WTC11 (cell line): ENCODE measurements around the gene MFGE8. TPM values are rescaled to one million over a fixed set of nuclear protein-coding genes. Genes with fewer than 3 reads are reported as not detected.

Experiments used
- ATAC-seq: fragments of 200-7000 bp; cut with Tn5 transposase; 2 replicates; pipeline ENCODE4 v1.10.0; 2021; ENCODE audit warnings: mild to moderate bottlenecking, moderate library complexity
- CTCF ChIA-PET: fragments of 300-600 bp; sonication (Branson Sonifier 250); formaldehyde crosslinking; loops from one replicate; lab custom pipeline; 2021; ENCODE audit warnings: antibody characterized with exemption; lab: Charles Lee
- POLR2A ChIA-PET: fragments of 350-600 bp; sonication (Branson Sonifier 250); formaldehyde crosslinking; loops from one replicate; lab custom pipeline; 2021; ENCODE audit warnings: antibody characterized with exemption; lab: Charles Lee
- DNase-seq: peaks from one replicate; pipeline ENCODE4 v3.0.0; 2021; ENCODE audit warnings: low spot score
- H3K27ac Mint-ChIP-seq: 2 replicates; pipeline ENCODE4 v1.8.0; 2021; ENCODE audit warnings: mixed read lengths
- H3K27me3 Mint-ChIP-seq: 2 replicates; pipeline ENCODE4 v1.8.0; 2021; ENCODE audit warnings: low read depth, mild to moderate bottlenecking, moderate library complexity, mixed read lengths
- H3K36me3 Mint-ChIP-seq: 2 replicates; pipeline ENCODE4 v1.8.0; 2021; ENCODE audit warnings: mixed read lengths
- H3K4me1 Mint-ChIP-seq: 2 replicates; pipeline ENCODE4 v1.8.0; 2022; ENCODE audit warnings: mixed read lengths
- H3K4me3 Mint-ChIP-seq: 2 replicates; pipeline ENCODE4 v1.8.0; 2021; ENCODE audit warnings: mild to moderate bottlenecking, moderate library complexity, mixed read lengths
- H3K9me3 Mint-ChIP-seq: 2 replicates; pipeline ENCODE4 v1.8.0; 2021; ENCODE audit warnings: mixed read lengths
- ATF1 ChIP-seq: sonication (generic); formaldehyde crosslinking; IDR thresholded peaks from 2 replicates; pipeline ENCODE4 v1.8.1; 2023; ENCODE audit warnings: mild to moderate bottlenecking, moderate library complexity, missing genetic modification reagents
- CBFB ChIP-seq: sonication (generic); formaldehyde crosslinking; IDR thresholded peaks from 2 replicates; pipeline ENCODE4 v1.8.1; 2022; ENCODE audit warnings: mild to moderate bottlenecking, low read depth, missing genetic modification reagents
- ELF4 ChIP-seq: sonication (generic); formaldehyde crosslinking; IDR thresholded peaks from 2 replicates; pipeline ENCODE4 v1.8.1; 2022; ENCODE audit warnings: low read depth, mild to moderate bottlenecking, moderate library complexity, missing genetic modification reagents
- EMX1 ChIP-seq: fragments of 250-450 bp; sonication (Bioruptor Pico); IDR thresholded peaks from 2 replicates; pipeline ENCODE4 v1.8.0; 2021; ENCODE audit warnings: mild to moderate bottlenecking
- ESRRA ChIP-seq: sonication (generic); formaldehyde crosslinking; IDR thresholded peaks from 2 replicates; pipeline ENCODE4 v1.8.1; 2022; ENCODE audit warnings: mild to moderate bottlenecking, missing genetic modification reagents, borderline replicate concordance
- ETV6 ChIP-seq: sonication (generic); formaldehyde crosslinking; IDR thresholded peaks from 2 replicates; pipeline ENCODE4 v1.8.1; 2022; ENCODE audit warnings: mild to moderate bottlenecking, missing genetic modification reagents
- FOXP1 ChIP-seq: sonication (generic); formaldehyde crosslinking; IDR thresholded peaks from 2 replicates; pipeline ENCODE4 v1.8.0; 2022; ENCODE audit warnings: missing genetic modification reagents, mild to moderate bottlenecking, moderate library complexity, borderline replicate concordance
- GRHL2 ChIP-seq: fragments of 250-450 bp; sonication (Bioruptor Pico); IDR thresholded peaks from 2 replicates; pipeline ENCODE4 v1.8.0; 2022; ENCODE audit warnings: mild to moderate bottlenecking, moderate library complexity; ENCODE audit not compliant: insufficient replicate concordance, severe bottlenecking
- IRF2 ChIP-seq: sonication (generic); formaldehyde crosslinking; IDR thresholded peaks from 2 replicates; pipeline ENCODE4 v1.8.0; 2022; ENCODE audit warnings: low read depth, missing genetic modification reagents, borderline replicate concordance
- KAT7 ChIP-seq: sonication (generic); formaldehyde crosslinking; IDR thresholded peaks from 2 replicates; pipeline ENCODE4 v1.8.1; 2023; ENCODE audit warnings: missing genetic modification reagents, mild to moderate bottlenecking, borderline replicate concordance
- MLX ChIP-seq: sonication (generic); formaldehyde crosslinking; IDR thresholded peaks from 2 replicates; pipeline ENCODE4 v1.8.1; 2023; ENCODE audit warnings: mild to moderate bottlenecking, missing genetic modification reagents, moderate library complexity
- MXD4 ChIP-seq: fragments of 250-450 bp; sonication (Bioruptor Pico); IDR thresholded peaks from 2 replicates; pipeline ENCODE4 v1.8.0; 2021; ENCODE audit warnings: mild to moderate bottlenecking, moderate library complexity, borderline replicate concordance
- NFATC4 ChIP-seq: fragments of 250-450 bp; sonication (Bioruptor Pico); IDR thresholded peaks from 2 replicates; pipeline ENCODE4 v1.9.0; 2021; ENCODE audit warnings: mild to moderate bottlenecking
- NFE2L1 ChIP-seq: sonication (generic); formaldehyde crosslinking; IDR thresholded peaks from 2 replicates; pipeline ENCODE4 v1.8.1; 2023; ENCODE audit warnings: missing genetic modification reagents
- NFYB ChIP-seq: sonication (generic); formaldehyde crosslinking; conservative IDR thresholded peaks from 2 replicates; pipeline ENCODE4 v1.8.0; 2022; ENCODE audit warnings: low read depth, missing genetic modification reagents
- PRRX2 ChIP-seq: fragments of 250-450 bp; sonication (Bioruptor Pico); IDR thresholded peaks from 2 replicates; pipeline ENCODE4 v1.8.0; 2021; ENCODE audit warnings: mild to moderate bottlenecking
- RORB ChIP-seq: fragments of 250-450 bp; sonication (Bioruptor Pico); IDR thresholded peaks from 2 replicates; pipeline ENCODE4 v1.9.0; 2021; ENCODE audit warnings: mild to moderate bottlenecking
- SMAD4 ChIP-seq: sonication (generic); formaldehyde crosslinking; IDR thresholded peaks from 2 replicates; pipeline ENCODE4 v1.8.0; 2022; ENCODE audit warnings: mild to moderate bottlenecking, missing genetic modification reagents
- SOX15 ChIP-seq: fragments of 250-450 bp; sonication (Bioruptor Pico); IDR thresholded peaks from 2 replicates; pipeline ENCODE4 v1.9.0; 2021; ENCODE audit warnings: mild to moderate bottlenecking
- TP53 ChIP-seq: sonication (generic); formaldehyde crosslinking; IDR thresholded peaks from 2 replicates; pipeline ENCODE4 v1.8.1; 2023; ENCODE audit warnings: mild to moderate bottlenecking, missing genetic modification reagents
- ZBTB21 ChIP-seq: sonication (generic); formaldehyde crosslinking; IDR thresholded peaks from 2 replicates; pipeline ENCODE4 v1.8.1; 2023; ENCODE audit warnings: mild to moderate bottlenecking, missing genetic modification reagents, borderline replicate concordance
- ZNF219 ChIP-seq: sonication (generic); formaldehyde crosslinking; IDR thresholded peaks from 2 replicates; pipeline ENCODE4 v1.8.0; 2023; ENCODE audit warnings: missing genetic modification reagents, mild to moderate bottlenecking, borderline replicate concordance
- ZNF263 ChIP-seq: sonication (generic); formaldehyde crosslinking; IDR thresholded peaks from 2 replicates; pipeline ENCODE4 v1.8.1; 2022; ENCODE audit warnings: low read depth, mild to moderate bottlenecking, moderate library complexity, missing genetic modification reagents
- ZNF281 ChIP-seq: sonication (generic); formaldehyde crosslinking; IDR thresholded peaks from 2 replicates; pipeline ENCODE4 v1.8.0; 2023; ENCODE audit warnings: mild to moderate bottlenecking, missing genetic modification reagents
- ZNF396 ChIP-seq: fragments of 250-450 bp; sonication (Bioruptor Pico); IDR thresholded peaks from 2 replicates; pipeline ENCODE4 v1.8.0; 2021; ENCODE audit warnings: mild to moderate bottlenecking, moderate library complexity, borderline replicate concordance
- ZNF423 ChIP-seq: fragments of 250-450 bp; sonication (Bioruptor Pico); IDR thresholded peaks from 2 replicates; pipeline ENCODE4 v2.1.2; 2022; ENCODE audit warnings: mild to moderate bottlenecking, moderate library complexity
- total RNA-seq: library from RNA; stranded (reverse); gene quantifications from 3 replicates; pipeline ENCODE4 v1.2.3, GENCODE V29; 2021
- TF ChIP-seq, protein P1 (sequence below): sonication (generic); formaldehyde crosslinking; IDR thresholded peaks from 2 replicates; pipeline ENCODE4 v1.8.0; 2023; ENCODE audit warnings: missing genetic modification reagents
- TF ChIP-seq, protein P2 (sequence below): sonication (generic); formaldehyde crosslinking; IDR thresholded peaks from 2 replicates; pipeline ENCODE4 v1.8.1; 2023; ENCODE audit warnings: mild to moderate bottlenecking, missing genetic modification reagents
- TF ChIP-seq, protein P3 (sequence below): sonication (generic); formaldehyde crosslinking; IDR thresholded peaks from 2 replicates; pipeline ENCODE4 v1.8.0; 2022; ENCODE audit warnings: mild to moderate bottlenecking, missing genetic modification reagents
- TF ChIP-seq, protein P4 (sequence below): sonication (generic); formaldehyde crosslinking; IDR thresholded peaks from 2 replicates; pipeline ENCODE4 v1.8.1; 2022; ENCODE audit warnings: mild to moderate bottlenecking, missing genetic modification reagents, moderate library complexity, borderline replicate concordance

MFGE8 gene
- total RNA-seq, 1 experiment from 2014 or later: 719 TPM

DNA sequence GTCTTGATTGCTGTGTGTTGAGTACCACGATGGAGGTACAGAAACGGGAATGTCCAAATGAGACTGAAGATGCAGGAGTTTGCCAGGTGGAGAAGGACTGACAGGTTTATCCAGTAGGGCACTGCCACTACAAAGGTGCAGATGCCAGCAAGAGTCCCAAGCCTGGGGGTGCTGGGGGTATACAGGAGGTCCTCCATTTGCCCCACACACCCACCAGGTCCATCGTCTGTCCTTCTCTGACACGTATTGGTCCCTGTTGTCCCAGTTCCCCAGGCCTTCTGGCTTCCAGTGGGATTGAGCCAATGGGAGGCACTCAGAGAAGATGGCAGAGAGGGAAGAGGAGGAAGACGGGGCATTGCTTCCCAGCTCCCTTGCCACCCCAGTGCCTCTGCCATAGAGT lies 24.5 kb downstream of the MFGE8 start:
- DNase-seq: no peak
- H3K4me1 Mint-ChIP-seq: peaks cover 15% of the 10 kb centered on the region
- POLR2A ChIA-PET: no interaction called here
- TF ChIP-seq MLX (CRISPR knock-in tag) (no peak), CBFB (CRISPR knock-in tag) (no peak), SMAD4 (CRISPR knock-in tag) (no peak), ZNF423 (CRISPR knock-in tag) (no peak), ELF4 (CRISPR knock-in tag) (no peak), NFE2L1 (no peak), MXD4 (no peak), SOX15 (CRISPR knock-in tag) (no peak), ZBTB21 (CRISPR knock-in tag) (no peak), IRF2 (CRISPR knock-in tag) (no peak), NFYB (no peak), ZNF263 (CRISPR knock-in tag) (no peak), ZNF396 (no peak), GRHL2 (CRISPR knock-in tag) (no peak), EMX1 (CRISPR knock-in tag) (no peak)
- TF ChIP-seq, protein P1, sequence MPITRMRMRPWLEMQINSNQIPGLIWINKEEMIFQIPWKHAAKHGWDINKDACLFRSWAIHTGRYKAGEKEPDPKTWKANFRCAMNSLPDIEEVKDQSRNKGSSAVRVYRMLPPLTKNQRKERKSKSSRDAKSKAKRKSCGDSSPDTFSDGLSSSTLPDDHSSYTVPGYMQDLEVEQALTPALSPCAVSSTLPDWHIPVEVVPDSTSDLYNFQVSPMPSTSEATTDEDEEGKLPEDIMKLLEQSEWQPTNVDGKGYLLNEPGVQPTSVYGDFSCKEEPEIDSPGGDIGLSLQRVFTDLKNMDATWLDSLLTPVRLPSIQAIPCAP: no peak
- TF ChIP-seq, protein P2, sequence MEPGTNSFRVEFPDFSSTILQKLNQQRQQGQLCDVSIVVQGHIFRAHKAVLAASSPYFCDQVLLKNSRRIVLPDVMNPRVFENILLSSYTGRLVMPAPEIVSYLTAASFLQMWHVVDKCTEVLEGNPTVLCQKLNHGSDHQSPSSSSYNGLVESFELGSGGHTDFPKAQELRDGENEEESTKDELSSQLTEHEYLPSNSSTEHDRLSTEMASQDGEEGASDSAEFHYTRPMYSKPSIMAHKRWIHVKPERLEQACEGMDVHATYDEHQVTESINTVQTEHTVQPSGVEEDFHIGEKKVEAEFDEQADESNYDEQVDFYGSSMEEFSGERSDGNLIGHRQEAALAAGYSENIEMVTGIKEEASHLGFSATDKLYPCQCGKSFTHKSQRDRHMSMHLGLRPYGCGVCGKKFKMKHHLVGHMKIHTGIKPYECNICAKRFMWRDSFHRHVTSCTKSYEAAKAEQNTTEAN (CRISPR knock-in tag): no peak
- TF ChIP-seq, protein P3, sequence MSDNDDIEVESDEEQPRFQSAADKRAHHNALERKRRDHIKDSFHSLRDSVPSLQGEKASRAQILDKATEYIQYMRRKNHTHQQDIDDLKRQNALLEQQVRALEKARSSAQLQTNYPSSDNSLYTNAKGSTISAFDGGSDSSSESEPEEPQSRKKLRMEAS: no peak
- TF ChIP-seq, protein P4, sequence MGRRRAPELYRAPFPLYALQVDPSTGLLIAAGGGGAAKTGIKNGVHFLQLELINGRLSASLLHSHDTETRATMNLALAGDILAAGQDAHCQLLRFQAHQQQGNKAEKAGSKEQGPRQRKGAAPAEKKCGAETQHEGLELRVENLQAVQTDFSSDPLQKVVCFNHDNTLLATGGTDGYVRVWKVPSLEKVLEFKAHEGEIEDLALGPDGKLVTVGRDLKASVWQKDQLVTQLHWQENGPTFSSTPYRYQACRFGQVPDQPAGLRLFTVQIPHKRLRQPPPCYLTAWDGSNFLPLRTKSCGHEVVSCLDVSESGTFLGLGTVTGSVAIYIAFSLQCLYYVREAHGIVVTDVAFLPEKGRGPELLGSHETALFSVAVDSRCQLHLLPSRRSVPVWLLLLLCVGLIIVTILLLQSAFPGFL (CRISPR knock-in tag): no peak
- no peaks in the 10 kb centered on the region for H3K27me3 Mint-ChIP-seq
- no peak overlapping the region for H3K27ac Mint-ChIP-seq
- CTCF ChIA-PET: interaction anchor here (1.5 kb wide), 1 partner anchor 283 kb away, joined by 4 read pairs; no protein-coding TSS in a partner anchor
- no peak for ATAC-seq
- H3K4me3 Mint-ChIP-seq: no peak overlapping the region
- peaks cover 7% of the 10 kb centered on the region for H3K36me3 Mint-ChIP-seq
- no peaks in the 10 kb centered on the region for H3K9me3 Mint-ChIP-seq

DNA sequence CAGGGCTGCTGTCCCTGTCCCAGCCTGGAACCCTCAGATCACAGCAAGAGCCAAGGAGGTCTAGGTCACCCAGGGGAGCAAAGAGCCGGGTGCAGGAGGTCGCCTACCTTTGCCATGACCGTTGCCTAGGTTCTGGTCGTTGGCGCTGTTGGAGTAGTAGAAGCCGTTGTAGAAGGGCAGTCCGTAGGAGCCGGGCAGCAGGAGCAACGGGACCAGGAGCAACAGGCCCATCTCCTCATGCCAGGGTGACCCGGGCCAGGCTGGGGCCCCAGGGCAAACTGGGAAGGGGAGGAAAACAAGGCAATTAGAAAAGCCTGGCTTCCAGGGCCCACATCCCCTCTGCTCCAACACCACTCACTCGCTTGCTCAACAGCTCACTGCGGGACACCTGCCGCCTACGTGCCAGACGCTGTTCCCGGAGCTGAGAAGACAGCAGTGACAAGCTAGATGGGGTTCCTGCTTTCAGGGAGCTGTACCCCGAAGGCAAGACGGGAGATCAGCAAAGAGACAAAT lies 26.1 kb downstream of the MFGE8 start:
- TF ChIP-seq, protein P2 (CRISPR knock-in tag): no peak
- TF ChIP-seq ETV6 (CRISPR knock-in tag) (no peak), ESRRA (CRISPR knock-in tag) (no peak), FOXP1 (CRISPR knock-in tag) (no peak), ZNF219 (CRISPR knock-in tag) (no peak), PRRX2 (CRISPR knock-in tag) (no peak), NFYB (no peak), RORB (CRISPR knock-in tag) (no peak), TP53 (CRISPR knock-in tag) (no peak), NFATC4 (CRISPR knock-in tag) (no peak), KAT7 (CRISPR knock-in tag) (no peak), ATF1 (CRISPR knock-in tag) (no peak), ZNF281 (CRISPR knock-in tag) (no peak)
- Mint-ChIP-seq H3K4me3 (no peak overlapping the region), H3K27ac (peak overlapping the region; percentile 36; the same call in 1 of the 2 replicates), H3K27me3 (no peaks in the 10 kb centered on the region), H3K4me1 (peaks cover 22% of the 10 kb centered on the region), H3K36me3 (peaks cover 15% of the 10 kb centered on the region), H3K9me3 (0 out of 2 replicates have a peak, but pooled peaks cover 3% of the 10 kb centered on the region)
- DNase-seq: no peak
- no peak for ATAC-seq
- CTCF ChIA-PET: interaction anchor here (0.8 kb wide), 1 partner anchor 117 kb away, joined by 3 read pairs; no protein-coding TSS in a partner anchor
- POLR2A ChIA-PET: interaction anchor here (0.5 kb wide), 1 partner anchor 273 kb away, joined by 5 read pairs; no protein-coding TSS in a partner anchor
